IPS-NIHi7 (cell line): ENCODE measurements around the gene HSD11B1L.
"Not testable (repeated sequence)": the region's sequence is repeated elsewhere in the genome, so short reads cannot be mapped to it uniquely, and the experiment has no call there.

Source experiments
- DNase-seq: peaks from one replicate; pipeline ENCODE4 v3.0.0; 2012; ENCODE audit warnings: mixed read lengths; ENCODE audit errors: extremely low spot score

Gene HSD11B1L

DNA sequence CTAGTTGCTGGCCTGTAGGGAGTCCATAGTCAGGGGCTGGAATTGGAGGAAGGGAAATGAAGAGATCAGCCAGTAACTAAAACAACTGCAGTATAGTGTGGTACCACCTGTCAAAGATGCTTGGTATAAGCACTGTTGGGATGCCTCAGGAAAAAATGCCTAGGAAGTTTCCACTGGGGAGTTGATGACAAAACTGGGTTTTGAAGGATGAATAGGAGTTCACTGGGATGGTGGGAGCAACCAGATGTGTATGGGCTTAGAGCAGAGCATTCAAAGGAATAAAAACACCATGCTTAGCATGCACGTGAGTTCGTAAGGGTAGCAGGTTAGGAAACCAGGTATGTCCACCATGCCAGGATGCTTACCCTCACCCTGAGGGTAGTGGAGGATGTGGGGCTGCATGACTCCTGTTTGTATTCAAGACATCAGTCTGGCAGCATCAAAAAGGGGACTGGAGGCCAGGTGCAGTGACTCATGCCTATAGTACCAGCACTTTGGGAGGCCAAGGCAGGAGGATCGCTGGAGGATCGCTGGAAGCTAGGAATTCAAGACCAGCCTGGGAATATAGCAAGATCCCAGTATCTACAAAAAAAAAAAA, 46.7 kb downstream of the HSD11B1L start:
- DNase-seq = no peak

DNA sequence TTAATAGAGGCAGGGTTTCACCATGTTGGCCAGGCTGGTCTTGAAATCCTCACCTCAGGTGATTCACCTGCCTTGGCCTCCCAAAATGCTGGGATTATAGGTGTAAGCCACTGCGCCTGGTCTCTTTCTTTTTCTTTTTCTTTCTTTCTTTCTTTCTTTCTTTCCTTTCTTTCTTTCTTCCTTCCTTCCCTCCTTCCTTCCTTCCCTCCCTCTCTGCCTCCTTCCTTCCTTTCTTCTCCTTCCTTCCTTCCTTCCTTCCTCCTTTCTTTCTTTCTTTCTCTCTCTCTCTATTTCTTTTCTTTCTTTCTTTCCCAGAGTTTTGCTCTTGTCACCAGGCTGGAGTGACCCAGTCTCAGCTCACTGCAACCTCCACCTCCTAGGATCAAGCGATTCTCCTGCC, 52.3 kb downstream of the HSD11B1L start:
- DNase-seq = not testable (repeated sequence)
